ENCODE measurements around the gene GRK3. TPM values are rescaled to one million over a fixed set of nuclear protein-coding genes. Genes with fewer than 3 reads are reported as not detected.
A peak's percentile ranks its signal among the peaks of the same experiment; 100 is the strongest.
"Not testable (repeated sequence)": the region's sequence is repeated elsewhere in the genome, so short reads cannot be mapped to it uniquely, and the experiment has no call there.

Gene GRK3
- polyA plus RNA-seq (2013): 12.3 and 12.5 TPM in 2 replicates

GRCh38 chr22:25564320-25564978 is at the start of gene GRK3:
Gene GRK3, plus strand, starts transcription at chr22:25564675. Its CDS starts 366 bp downstream, at chr22:25565041.
- peak within 1 kb of the TSS; percentile 50 for H2AFZ ChIP-seq (ENCODE audit: insufficient read depth, low read length, poor library complexity)
- H3K36me3 ChIP-seq (ENCODE audit: control insufficient read depth in 1 of 2, insufficient read depth in 2 of 2, low read length in 2 of 2): no peaks in the 10 kb centered on the region
- peak within 1 kb of the TSS; percentile 54 for H3K14ac ChIP-seq (ENCODE audit: low read length)
- peak within 1 kb of the TSS; percentile 89 for H3K4me3 ChIP-seq (ENCODE audit: low read depth, low read length)
- H3K4ac ChIP-seq (ENCODE audit: low read depth, low read length): no peak within 1 kb of the TSS
- H3K9ac ChIP-seq (ENCODE audit: low read length): peak within 1 kb of the TSS; percentile 73
- H4K12ac ChIP-seq (ENCODE audit: low read depth, low read length): peak within 1 kb of the TSS; percentile 3
- H2AK5ac ChIP-seq (ENCODE audit: low read length): no peak within 1 kb of the TSS
- H3K18ac ChIP-seq (ENCODE audit: low read length): peak within 1 kb of the TSS; percentile 33
- H3K79me1 ChIP-seq (ENCODE audit: low read length): peaks cover 3% of the 10 kb centered on the region
- no peak within 1 kb of the TSS for H2BK12ac ChIP-seq (ENCODE audit: low read length)
- H3K4me2 ChIP-seq (ENCODE audit: low read length): peak within 1 kb of the TSS; percentile 93
- H3K23ac ChIP-seq (ENCODE audit: low read length): no peak within 1 kb of the TSS
- H3K4me1 ChIP-seq (ENCODE audit: control insufficient read depth in 1 of 2, insufficient read depth in 2 of 2, low read length in 2 of 2): peaks cover 0 to 10% of the 10 kb centered on the region in 2 experiments
- H4K91ac ChIP-seq (ENCODE audit: low read depth, low read length): peak within 1 kb of the TSS; percentile 52
- H3K79me2 ChIP-seq (ENCODE audit: control insufficient read depth, insufficient read depth, low read length, poor library complexity): no peaks in the 10 kb centered on the region
- no CpG with 5 or more reads among the region's 73 CpGs for WGBS (ENCODE audit: extremely low coverage, insufficient coverage, insufficient read length)
- peak within 1 kb of the TSS; percentile 70 for H4K8ac ChIP-seq (ENCODE audit: low read depth, low read length)
- no peaks in the 10 kb centered on the region for H3K27me3 ChIP-seq (ENCODE audit: insufficient read depth, low read length)
- peak; percentile 59 to 73 for DNase-seq
- H2BK5ac ChIP-seq (ENCODE audit: low read depth, low read length, poor library complexity): no peak within 1 kb of the TSS
- no peak within 1 kb of the TSS for H2BK120ac ChIP-seq (ENCODE audit: insufficient read depth, low read length, poor library complexity)
- no peak within 1 kb of the TSS for H3K27ac ChIP-seq (ENCODE audit: low read depth, low read length)
- no peaks in the 10 kb centered on the region for H3K9me3 ChIP-seq (ENCODE audit: insufficient read depth, low read depth, low read length)

DNA sequence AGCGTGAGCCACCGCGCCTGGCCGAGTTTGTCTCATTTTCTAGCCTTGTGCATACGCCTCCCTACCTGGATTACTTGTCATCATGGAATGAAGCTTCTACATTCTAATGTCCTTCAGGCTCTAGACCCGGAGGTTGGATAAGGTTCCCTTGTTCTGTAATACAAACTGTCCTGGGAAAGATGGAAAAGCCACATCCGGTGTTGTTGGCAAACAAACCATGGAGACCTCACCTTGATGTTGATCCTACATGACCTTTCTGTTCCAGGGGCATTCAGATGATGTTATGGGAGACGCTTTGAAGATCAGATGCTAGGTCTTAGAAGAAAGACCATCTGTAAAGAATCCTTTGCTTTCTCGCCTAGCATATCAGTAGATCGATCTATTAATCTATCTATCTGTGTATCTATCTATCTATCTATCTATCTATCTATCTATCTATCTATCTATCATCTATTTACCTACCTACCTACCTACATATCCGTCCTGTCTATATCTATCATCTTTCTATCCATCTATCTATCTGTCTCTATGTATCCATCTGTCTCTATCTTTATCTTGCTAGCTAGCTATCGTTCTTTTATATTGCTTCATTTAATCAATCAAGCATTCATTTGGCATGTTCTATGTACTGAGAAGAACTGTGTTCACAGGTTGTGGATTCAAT is 46.3 kb upstream of the GRK3 start:
- Histone ChIP-seq H3K36me3 (ENCODE audit: control insufficient read depth in 1 of 2, insufficient read depth in 2 of 2, low read length in 2 of 2) (peaks cover 0 to 4% of the 10 kb centered on the region in 2 experiments), H3K27ac (ENCODE audit: low read depth, low read length) (no peak overlapping the region), H3K4me2 (ENCODE audit: low read length) (no peak overlapping the region), H4K8ac (ENCODE audit: low read depth, low read length) (no peak overlapping the region), H3K79me2 (ENCODE audit: control insufficient read depth, insufficient read depth, low read length, poor library complexity) (no peaks in the 10 kb centered on the region), H2BK5ac (ENCODE audit: low read depth, low read length, poor library complexity) (no peak overlapping the region), H3K14ac (ENCODE audit: low read length) (no peak overlapping the region), H3K18ac (ENCODE audit: low read length) (no peak overlapping the region), H3K79me1 (ENCODE audit: low read length) (peaks cover 2% of the 10 kb centered on the region), H2BK12ac (ENCODE audit: low read length) (no peak overlapping the region), H2AK5ac (ENCODE audit: low read length) (no peak overlapping the region), H2AFZ (ENCODE audit: insufficient read depth, low read length, poor library complexity) (no peak overlapping the region), H3K9ac (ENCODE audit: low read length) (no peak overlapping the region), H4K91ac (ENCODE audit: low read depth, low read length) (no peak overlapping the region), H3K4me3 (ENCODE audit: low read depth, low read length) (no peak overlapping the region), H3K9me3 (ENCODE audit: insufficient read depth, low read depth, low read length) (no peaks in the 10 kb centered on the region), H2BK120ac (ENCODE audit: insufficient read depth, low read length, poor library complexity) (no peak overlapping the region), H3K27me3 (ENCODE audit: insufficient read depth, low read length) (no peaks in the 10 kb centered on the region), H3K4me1 (ENCODE audit: control insufficient read depth in 1 of 2, insufficient read depth in 2 of 2, low read length in 2 of 2) (peaks cover 6 to 9% of the 10 kb centered on the region in 2 experiments), H4K12ac (ENCODE audit: low read depth, low read length) (no peak overlapping the region), H3K4ac (ENCODE audit: low read depth, low read length) (no peak overlapping the region), H3K23ac (ENCODE audit: low read length) (no peak overlapping the region)
- peak in 1 of 2 donors; percentile 9 for DNase-seq
- WGBS (ENCODE audit: extremely low coverage, insufficient coverage, insufficient read length): 100% methylated on average over 1 of the region's 12 CpGs

GRCh38 chr22:25525376-25525775 is 39.1 kb upstream of the GRK3 start:
- H3K79me1 ChIP-seq (ENCODE audit: low read length): no peaks in the 10 kb centered on the region

DNA sequence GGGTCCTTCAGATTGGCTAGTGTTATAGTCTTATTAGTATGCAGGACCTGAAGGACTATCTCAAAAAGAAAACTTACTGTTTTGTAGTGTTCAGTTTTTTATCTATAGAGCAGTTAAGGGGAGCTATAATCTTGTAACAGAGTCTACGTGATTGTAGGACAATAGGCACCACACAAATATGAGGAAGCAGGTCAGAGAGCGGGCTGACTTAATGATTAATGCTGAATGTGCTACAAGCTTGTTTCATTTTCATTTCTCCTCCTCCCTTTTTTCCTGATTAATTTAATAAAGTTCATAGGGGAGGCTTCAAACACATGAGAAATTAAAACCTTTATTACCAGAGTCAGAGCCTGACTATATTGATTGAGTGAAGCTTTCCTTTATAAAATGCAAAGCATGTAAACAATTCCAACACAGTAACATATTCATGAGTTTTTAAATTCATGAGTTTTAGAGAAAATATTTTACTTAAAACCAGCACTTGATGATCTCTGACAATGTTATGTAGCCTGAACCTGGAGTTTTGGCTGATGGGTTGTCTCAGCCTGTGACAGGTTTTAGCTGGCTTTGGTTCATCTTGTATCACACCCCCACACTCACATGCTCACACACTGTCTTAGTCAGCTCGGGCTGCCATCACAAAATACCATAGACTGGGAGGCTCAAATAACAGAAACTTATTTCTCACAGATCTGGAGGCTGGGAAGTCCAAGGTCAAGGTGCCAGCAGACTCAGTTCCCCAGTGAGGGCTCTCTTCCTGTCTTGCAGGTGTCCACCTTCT is 38.5 kb upstream of the GRK3 start:
- H2BK5ac ChIP-seq (ENCODE audit: low read depth, low read length, poor library complexity); H3K27ac ChIP-seq (ENCODE audit: low read depth, low read length): not testable (repeated sequence)

More at GRCh38 chr22:25525376-25525775, 39.1 kb upstream of the GRK3 start:
- no peak overlapping the region for H2AFZ ChIP-seq (ENCODE audit: insufficient read depth, low read length, poor library complexity)
- no peak overlapping the region for H3K4me3 ChIP-seq (ENCODE audit: low read depth, low read length)
- H3K27me3 ChIP-seq (ENCODE audit: insufficient read depth, low read length): no peaks in the 10 kb centered on the region
- H3K4ac ChIP-seq (ENCODE audit: low read depth, low read length): no peak overlapping the region
- no peaks in the 10 kb centered on the region for H3K4me1 ChIP-seq (ENCODE audit: control insufficient read depth in 1 of 2, insufficient read depth in 2 of 2, low read length in 2 of 2)
- H3K9ac ChIP-seq (ENCODE audit: low read length): no peak overlapping the region
- no peaks in the 10 kb centered on the region for H3K9me3 ChIP-seq (ENCODE audit: insufficient read depth, low read depth, low read length)
- H3K27ac ChIP-seq (ENCODE audit: low read depth, low read length): no peak overlapping the region
- no peak overlapping the region for H4K8ac ChIP-seq (ENCODE audit: low read depth, low read length)
- no peak overlapping the region for H2BK5ac ChIP-seq (ENCODE audit: low read depth, low read length, poor library complexity)
- DNase-seq: no peak
- WGBS (ENCODE audit: extremely low coverage, insufficient coverage, insufficient read length): no CpG with 5 or more reads among the region's 1 CpG
- no peak overlapping the region for H4K12ac ChIP-seq (ENCODE audit: low read depth, low read length)
- no peak overlapping the region for H3K4me2 ChIP-seq (ENCODE audit: low read length)
- no peak overlapping the region for H4K91ac ChIP-seq (ENCODE audit: low read depth, low read length)
- H2BK120ac ChIP-seq (ENCODE audit: insufficient read depth, low read length, poor library complexity): no peak overlapping the region
- H3K18ac ChIP-seq (ENCODE audit: low read length): no peak overlapping the region
- peaks cover 0 to 1% of the 10 kb centered on the region in 2 experiments for H3K36me3 ChIP-seq (ENCODE audit: control insufficient read depth in 1 of 2, insufficient read depth in 2 of 2, low read length in 2 of 2)
- H3K79me2 ChIP-seq (ENCODE audit: control insufficient read depth, insufficient read depth, low read length, poor library complexity): no peaks in the 10 kb centered on the region
- H3K14ac ChIP-seq (ENCODE audit: low read length): no peak overlapping the region
- no peak overlapping the region for H2AK5ac ChIP-seq (ENCODE audit: low read length)
- no peak overlapping the region for H2BK12ac ChIP-seq (ENCODE audit: low read length)
- no peak overlapping the region for H3K23ac ChIP-seq (ENCODE audit: low read length)

More for the DNA sequence above, 38.5 kb upstream of the GRK3 start:
- not testable (repeated sequence) for H3K4ac ChIP-seq (ENCODE audit: low read depth, low read length); H4K91ac ChIP-seq (ENCODE audit: low read depth, low read length); H3K79me1 ChIP-seq (ENCODE audit: low read length); H4K8ac ChIP-seq (ENCODE audit: low read depth, low read length); H3K4me1 ChIP-seq (ENCODE audit: control insufficient read depth in 1 of 2, insufficient read depth in 2 of 2, low read length in 2 of 2); H2AFZ ChIP-seq (ENCODE audit: insufficient read depth, low read length, poor library complexity); H3K23ac ChIP-seq (ENCODE audit: low read length); H3K9me3 ChIP-seq (ENCODE audit: insufficient read depth, low read depth, low read length); H2BK120ac ChIP-seq (ENCODE audit: insufficient read depth, low read length, poor library complexity); H3K4me3 ChIP-seq (ENCODE audit: low read depth, low read length); H3K18ac ChIP-seq (ENCODE audit: low read length); H3K4me2 ChIP-seq (ENCODE audit: low read length); H3K79me2 ChIP-seq (ENCODE audit: control insufficient read depth, insufficient read depth, low read length, poor library complexity); H3K36me3 ChIP-seq (ENCODE audit: control insufficient read depth in 1 of 2, insufficient read depth in 2 of 2, low read length in 2 of 2); H2AK5ac ChIP-seq (ENCODE audit: low read length); H2BK12ac ChIP-seq (ENCODE audit: low read length); DNase-seq; H3K14ac ChIP-seq (ENCODE audit: low read length); H3K27me3 ChIP-seq (ENCODE audit: insufficient read depth, low read length); H4K12ac ChIP-seq (ENCODE audit: low read depth, low read length); H3K9ac ChIP-seq (ENCODE audit: low read length)
- no CpG with 5 or more reads among the region's 3 CpGs for WGBS (ENCODE audit: extremely low coverage, insufficient coverage, insufficient read length)

Measured in trophoblast cell (in vitro differentiated cells and primary cell).